ENCODE results near the gene PRMT7. TPM values are rescaled to one million over a fixed set of nuclear protein-coding genes. Genes with fewer than 3 reads are reported as not detected.

The PRMT7 gene, protein sequence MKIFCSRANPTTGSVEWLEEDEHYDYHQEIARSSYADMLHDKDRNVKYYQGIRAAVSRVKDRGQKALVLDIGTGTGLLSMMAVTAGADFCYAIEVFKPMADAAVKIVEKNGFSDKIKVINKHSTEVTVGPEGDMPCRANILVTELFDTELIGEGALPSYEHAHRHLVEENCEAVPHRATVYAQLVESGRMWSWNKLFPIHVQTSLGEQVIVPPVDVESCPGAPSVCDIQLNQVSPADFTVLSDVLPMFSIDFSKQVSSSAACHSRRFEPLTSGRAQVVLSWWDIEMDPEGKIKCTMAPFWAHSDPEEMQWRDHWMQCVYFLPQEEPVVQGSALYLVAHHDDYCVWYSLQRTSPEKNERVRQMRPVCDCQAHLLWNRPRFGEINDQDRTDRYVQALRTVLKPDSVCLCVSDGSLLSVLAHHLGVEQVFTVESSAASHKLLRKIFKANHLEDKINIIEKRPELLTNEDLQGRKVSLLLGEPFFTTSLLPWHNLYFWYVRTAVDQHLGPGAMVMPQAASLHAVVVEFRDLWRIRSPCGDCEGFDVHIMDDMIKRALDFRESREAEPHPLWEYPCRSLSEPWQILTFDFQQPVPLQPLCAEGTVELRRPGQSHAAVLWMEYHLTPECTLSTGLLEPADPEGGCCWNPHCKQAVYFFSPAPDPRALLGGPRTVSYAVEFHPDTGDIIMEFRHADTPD
- polyA plus RNA-seq (ENCODE audit: insufficient read length in 3 of 3), result 10 to 100 TPM; 36.3 to 51.6 (median 46.2) TPM

DNA sequence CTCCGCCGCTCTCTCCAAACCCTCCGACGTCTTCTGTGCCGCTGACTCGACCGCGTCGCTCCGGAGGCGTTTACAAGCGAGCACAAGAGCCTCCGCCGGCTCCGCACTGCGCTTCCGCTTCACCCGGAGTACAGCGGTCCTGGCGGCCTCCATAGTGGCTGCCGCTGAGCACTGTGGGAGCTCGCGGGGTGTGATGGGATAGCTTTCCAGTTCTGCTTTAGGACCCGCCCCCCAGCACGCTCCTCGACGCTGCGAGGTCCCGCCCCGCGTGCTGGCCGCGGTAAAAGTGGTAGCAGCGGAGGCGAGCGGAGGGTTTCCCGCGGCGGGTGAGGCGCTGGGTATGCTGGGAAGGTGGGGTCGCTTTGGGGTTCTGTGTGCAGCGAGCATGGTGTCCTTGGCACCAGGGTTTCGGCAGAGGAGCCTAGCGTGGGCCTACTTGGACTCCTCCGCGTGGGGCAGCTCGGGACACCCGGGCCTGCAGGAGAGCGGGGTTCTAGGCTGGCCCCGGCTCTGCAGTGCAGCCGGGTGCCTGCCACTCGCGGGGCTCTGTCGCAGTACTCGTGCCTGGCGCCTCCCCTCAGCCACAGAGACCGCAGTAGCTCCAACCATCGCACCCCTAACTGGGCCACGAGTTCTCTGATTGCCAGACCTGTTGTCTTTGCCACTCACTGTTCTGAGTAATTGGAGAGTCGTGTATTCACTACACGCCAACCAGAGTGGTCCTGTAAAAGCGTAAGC lies at the start of gene PRMT7, which contains the start of gene SLC7A6OS:
PRMT7 (plus strand) TSS at position 246 of the 738 bp plus-strand sequence. CDS start 4,961 bp downstream, outside the sequence.
SLC7A6OS (minus strand) TSS at position 173 of the 738 bp plus-strand sequence; CDS start at position 153, 20 bp downstream.
- DNase-seq (ENCODE audit: low read depth in 3 of 3, low spot score in 2 of 3), result peak in 1 of 3 donors; percentile 84

DNA sequence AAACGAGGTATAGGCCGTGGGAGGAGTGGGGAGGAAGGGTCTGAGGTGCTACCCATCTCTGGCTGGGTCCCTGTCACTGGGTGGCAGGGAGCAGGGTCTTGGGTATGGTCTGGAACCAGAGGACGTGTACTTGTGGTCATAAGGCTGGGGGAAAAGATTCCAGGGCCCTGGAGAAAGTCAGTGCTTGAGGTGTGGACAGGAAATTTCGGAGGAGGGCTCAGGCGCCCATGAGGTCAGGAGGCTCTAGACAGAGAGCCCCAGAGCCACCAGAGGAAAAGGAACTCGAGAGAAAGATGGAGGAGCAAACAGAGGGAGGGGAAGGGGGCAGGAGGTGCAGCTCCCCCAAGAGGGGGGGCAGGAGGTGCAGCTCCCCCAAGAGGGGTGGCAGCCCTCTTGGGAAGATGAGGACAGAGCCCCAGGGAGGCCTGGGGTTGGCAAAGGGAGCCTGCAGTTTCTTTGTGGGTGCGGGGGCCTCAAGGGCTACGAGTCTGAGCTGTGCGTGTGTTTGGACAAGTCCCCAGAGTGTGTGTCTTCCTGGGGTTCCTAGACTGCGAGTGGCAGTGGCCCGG lies 47.2 kb upstream of the PRMT7 start:
- no peak for DNase-seq (ENCODE audit: low read depth in 3 of 3, low spot score in 2 of 3)

DNA sequence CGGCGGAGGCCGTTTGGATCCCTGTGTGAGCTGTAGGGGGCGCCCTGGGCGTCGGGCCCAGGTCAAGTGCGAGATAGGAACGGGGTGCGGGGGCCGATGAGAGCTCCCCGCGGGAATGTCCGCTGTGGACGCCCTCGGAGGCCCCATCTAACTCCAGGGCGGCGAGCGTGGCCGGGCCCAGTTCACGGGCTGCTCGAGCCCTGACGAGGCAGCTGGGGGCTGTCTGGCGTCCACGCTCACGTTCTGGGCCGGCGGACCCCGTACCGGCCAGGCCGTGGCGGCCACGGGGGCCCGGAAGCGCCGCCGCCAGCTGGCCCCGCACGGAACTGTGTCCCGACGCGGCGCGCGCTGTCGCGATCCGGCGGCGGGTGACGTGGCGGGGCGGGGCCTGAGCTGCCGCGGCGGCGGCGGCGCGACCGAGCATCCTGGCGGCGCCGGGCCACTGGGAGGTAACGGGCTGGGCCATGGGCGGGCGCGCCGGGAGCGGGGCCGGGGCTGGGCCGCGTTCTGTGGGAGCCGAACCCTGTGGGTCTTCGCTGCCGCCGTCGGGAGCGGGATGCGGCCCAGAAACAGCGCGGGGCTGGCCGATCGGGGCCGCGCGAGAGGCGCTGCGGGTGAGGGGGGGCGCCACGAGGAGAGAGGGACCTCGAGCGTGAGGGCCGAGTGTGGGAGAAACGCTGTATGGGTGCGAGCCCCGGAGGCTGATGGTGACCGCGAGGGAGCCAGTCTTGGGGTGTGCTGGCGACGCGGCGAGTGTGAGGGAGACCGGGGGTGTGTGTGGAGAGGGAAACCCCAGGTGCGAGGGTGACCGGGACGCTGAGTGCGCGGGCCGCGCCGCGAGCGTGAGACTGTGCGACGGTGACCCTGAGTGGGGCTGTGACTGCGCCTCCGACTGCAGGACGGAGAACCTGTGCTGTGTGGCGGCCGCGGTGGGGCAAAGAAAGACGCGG lies 46.4 kb upstream of the PRMT7 start, which contains the start of gene SLC7A6:
SLC7A6 (plus strand) TSS at position 399 of the 950 bp plus-strand sequence. CDS start 10,201 bp downstream, outside the sequence.
- no peak for DNase-seq (ENCODE audit: low read depth in 3 of 3, low spot score in 2 of 3)

DNA sequence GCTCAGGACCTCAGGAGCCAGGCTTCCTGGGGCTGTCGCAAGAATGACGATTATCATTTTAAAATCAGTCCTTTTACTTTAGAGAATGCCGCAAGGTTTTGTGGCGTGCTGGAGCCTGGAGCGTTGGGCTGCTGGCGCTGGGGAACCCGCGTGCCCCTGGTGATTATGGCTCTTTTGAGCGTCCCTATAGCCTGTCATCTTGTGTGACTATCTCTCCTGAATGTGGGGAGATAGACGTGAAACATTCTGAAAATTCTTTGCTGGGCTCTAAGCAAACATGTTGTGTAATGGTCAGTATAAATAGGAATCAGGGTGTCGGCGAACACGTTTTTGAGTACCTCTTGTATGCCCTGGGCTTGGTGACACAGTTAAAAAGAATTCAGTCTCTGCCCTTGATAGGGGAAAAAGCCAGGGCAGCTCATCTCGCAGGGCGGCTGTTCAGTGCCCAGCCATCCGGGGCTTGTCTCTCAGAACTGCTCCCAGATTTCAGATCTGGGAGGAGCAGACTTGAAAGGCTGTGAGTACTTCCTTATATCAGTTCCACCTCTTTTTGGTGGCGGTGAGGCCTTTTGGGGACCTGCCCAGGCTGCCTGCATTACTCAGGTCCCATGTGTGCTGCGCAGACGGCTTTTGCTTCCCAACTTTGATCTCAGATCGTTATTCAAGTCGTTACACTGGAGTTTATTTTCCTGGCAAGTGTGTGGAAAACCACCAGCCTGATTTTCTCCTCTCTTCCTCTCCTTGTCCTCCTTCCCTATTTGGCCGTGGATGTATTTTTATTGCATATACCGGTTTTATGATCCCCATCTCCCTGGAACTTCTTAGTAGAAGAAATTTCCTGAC lies 45.5 kb upstream of the PRMT7 start:
- DNase-seq (ENCODE audit: low read depth in 3 of 3, low spot score in 2 of 3), result no peak

DNA sequence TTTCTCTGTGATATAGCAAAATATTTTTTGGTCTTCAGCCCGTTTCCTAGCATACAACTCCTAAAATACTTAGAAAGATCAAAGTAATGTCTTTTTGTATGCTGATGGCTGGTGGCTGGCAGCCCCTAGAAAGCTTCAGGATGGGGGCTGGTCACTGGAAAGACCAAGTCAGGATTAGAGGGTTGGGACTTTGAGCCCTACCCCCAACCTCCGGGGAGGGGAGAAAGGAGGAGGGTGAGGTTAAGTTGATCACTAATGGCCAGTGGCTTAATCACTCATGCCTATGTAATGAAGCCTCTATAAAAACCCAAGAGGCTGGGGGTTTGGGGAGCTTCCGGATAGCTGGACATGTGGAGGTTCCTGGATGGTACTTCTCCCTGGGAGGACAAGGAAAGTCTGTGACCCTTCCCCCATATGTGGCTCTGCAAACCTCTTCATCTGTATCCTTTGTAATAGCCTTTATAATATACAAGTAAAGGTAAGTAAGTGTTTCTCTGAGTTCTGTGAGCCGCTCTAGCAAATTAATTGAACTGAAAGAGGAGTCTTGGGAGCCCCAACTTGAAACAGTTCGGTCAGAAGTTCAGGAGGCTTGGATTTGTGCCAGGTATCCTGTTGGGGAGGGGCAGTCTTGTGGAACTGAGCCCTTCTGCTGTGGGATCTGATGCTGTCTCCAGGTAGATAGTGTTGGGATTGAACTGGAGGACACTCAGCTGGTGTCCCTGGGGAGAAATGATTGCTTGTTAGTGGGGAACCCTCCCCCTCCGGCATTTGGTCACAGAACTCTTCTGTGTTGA lies 43.0 kb upstream of the PRMT7 start:
- DNase-seq (ENCODE audit: low read depth in 3 of 3, low spot score in 2 of 3), result no peak

DNA sequence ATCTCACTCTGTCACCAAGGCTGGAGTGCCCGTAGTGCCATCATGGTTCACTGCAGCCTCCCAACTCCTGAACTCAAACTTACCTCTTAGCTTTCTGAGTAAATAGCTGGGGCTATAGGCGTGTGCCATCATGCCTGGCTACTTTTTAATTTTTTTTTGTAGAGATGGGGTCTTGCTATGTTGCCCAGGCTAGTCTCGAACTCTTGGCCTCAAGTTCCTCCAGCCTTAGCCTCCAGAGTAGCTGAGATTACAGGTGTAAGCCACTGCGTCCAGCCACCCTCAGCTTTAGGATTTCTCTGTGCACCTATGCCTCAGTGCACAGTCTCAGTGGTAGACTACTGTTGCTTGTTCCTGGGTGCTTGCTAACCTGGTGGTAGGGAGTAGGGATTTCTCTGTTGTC lies 41.0 kb upstream of the PRMT7 start:
- DNase-seq (ENCODE audit: low read depth in 3 of 3, low spot score in 2 of 3), result no peak

DNA sequence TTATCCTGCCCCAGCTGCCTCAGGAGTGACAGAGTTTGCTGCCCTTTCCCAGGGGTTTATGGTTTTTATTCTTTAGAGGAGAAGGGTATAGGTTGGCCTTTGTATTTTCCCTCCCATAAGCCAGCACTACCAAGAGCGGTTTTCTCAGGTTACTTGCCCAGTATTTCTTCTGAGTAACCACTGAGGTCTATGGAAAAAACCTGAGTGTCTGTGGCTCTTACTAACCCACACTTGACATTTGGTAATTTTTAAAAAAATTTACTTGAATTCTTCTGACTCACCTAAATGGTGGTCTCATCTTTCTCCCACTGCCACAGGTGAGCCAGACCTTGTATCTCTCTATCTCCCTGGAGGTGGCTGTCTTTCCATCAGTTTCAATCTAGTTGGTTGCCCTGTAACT lies 40.5 kb upstream of the PRMT7 start:
- DNase-seq (ENCODE audit: low read depth in 3 of 3, low spot score in 2 of 3), result no peak

DNA sequence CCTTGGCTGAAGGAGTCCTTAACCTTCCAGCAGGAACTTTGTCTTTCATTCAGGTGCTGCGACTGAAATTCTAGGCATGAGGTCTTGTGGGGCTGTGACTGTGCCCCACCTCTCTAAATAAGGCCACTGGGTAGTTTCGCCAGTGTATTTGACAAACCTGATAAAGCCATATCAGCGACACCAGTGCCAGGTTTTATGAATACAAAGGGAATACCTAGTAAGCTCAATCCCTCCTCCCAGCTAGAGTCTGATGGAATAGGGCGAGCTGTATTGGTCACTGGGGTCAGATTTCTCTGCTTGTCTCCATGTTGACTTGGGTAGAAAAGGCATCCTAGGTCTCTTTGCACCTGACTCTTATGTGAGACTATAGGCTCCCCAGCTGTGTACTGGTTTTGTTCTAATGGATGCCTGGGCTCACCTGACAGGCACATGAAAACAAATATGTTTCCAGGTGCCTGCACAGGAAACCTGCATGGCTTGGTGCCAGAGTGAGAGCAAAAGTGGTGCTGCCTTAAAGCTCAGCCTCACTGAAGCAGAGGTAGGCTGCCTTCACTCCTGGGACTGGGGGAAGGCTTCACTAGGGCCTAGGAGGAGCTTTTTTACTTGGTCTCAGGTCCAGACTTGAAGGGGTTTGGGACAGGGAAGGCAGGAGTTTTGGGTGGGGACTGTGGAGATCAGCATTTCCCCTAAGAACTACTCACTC lies 38.2 kb upstream of the PRMT7 start:
- DNase-seq (ENCODE audit: low read depth in 3 of 3, low spot score in 2 of 3), result no peak

DNA sequence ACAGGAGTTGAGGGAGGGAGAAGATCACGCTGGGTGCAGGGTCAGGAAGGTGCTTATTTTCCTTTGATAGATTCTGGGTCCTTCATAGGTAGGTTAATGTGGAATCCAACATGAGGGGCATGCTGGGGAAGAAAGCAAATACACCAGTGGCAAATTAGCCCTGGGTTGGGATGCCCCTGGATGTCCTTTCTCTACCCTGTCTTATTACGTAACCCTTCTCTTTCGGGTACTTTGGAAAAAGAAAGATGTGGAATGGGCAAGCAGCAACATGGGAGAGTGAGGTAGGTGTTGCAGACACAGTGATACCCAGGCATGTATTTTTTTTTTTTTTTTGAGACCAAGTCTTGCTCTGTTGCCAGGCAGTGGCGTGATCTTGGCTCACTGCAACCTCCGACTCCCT lies 37.4 kb upstream of the PRMT7 start:
- DNase-seq (ENCODE audit: low read depth in 3 of 3, low spot score in 2 of 3), result no peak

DNA sequence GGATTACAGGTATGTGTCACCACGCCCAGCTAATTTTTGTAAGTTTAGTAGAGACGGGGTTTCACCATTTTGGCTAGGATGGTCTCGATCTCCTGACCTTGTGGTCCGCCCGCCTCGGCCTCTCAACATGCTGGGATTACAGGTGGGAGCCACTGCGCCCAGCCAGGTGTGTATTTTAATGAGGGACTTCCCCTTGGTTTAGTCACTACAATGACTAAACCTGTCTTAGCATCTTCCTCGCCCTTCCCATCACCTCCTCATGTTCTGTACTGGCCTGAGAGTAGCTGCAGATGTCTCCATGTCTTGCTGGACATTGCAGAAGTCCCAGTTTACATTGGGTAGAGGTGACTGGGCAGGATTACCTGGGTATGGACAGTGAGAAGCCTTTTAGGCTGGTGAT lies 36.9 kb upstream of the PRMT7 start:
- no peak for DNase-seq (ENCODE audit: low read depth in 3 of 3, low spot score in 2 of 3)

DNA sequence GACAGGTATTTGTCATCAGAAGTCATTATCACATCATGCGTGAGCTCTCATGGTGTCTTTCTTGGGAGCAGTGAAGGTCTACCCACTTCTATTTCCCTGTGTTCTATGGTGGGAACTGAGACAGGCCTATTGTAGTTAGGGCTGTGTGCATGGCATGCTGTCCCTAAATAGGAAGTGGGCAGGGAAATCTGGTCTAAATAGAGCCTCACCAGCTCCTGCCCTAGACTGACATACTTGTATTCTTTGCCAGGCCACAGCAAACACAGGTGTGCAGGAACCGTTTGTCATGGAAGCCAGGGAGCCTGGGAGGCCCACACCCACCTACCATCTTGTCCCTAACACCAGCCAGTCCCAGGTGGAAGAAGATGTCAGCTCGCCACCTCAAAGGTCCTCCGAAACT lies 36.4 kb upstream of the PRMT7 start:
- DNase-seq (ENCODE audit: low read depth in 3 of 3, low spot score in 2 of 3), result no peak

DNA sequence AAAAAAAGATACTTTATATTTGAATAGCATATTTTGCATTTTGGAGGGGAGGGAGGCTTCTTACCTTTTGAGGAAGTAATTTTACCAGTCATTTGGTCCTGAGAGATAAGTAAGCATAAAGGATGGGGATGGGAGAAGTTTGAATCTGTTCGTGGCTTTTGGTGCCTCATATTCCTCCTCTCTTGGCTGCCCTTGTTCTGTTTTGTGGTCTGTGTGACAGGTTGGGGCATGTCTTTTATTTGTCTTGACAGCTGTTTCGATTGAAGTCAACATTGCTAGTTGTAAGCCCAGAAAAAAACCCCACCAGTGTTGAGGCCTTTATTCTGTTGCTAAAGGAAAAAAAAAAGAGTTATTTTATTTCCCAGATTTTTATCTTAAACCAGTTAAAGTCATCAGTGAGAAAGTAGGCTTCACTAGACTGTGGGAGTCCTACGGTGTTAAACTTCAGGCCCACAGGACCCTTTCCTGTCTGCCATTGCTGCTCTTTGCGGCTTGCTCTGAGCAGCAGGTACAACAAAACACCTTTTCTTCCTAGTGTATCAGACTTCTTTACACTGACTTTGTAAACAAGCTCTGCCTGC lies 35.1 kb upstream of the PRMT7 start:
- DNase-seq (ENCODE audit: low read depth in 3 of 3, low spot score in 2 of 3), result no peak

DNA sequence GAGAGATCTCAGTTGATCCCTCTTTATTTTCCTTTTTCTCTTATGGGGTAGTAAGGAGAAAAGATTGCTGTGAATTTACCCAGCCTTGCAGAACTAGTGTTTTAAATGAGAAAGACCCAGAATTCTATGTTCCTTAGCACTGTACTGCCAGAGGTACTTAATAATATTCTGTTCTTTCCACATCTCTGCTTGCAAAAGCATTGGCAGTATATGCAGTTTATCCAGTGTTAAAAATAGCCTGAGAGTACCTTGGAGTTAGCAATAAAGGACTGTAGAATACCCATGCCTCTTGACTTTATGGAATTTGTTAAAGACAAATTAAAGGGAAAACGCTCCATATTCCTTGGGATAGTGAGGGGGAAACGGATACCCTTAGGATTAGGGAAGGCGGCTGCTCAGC lies 34.6 kb upstream of the PRMT7 start:
- DNase-seq (ENCODE audit: low read depth in 3 of 3, low spot score in 2 of 3), result no peak

DNA sequence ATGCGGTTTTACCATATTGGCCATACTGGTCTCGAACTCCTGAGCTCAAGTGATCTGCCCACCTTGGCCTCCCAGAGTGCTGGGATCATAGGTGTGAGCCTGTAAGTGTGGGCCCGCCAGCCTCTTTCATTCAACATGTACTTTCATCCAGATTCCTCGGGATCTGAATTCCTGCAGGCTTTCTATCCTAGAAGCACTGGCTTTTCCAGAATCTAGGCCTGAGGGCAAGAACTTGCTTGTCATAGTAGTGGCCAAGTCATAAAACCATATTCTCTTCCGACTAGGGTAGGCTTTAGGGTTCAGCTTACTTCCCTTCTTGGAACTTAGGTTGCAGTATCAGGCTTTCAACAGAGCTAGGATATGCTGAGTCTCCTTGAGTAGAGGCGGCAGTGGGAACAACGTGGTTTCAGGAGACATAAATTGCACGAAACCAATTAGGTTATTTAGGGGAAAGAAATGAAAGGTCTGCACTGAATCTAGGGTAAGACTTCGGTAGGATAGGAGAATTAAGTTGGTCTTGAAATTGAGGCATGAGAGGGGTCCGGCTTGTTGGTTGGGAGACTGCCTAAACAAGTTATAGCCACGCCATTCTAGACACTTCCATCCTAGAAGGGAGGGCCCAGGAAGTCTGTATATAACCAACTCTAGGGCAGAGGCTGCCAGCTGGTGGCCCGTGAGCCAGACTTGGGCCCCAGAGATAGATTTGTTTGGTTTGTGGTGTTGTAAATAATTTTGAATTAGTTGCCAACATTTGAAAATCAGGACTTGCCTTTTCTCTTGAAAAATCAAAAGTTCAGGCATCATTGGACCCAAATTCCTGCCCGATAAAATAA lies 30.9 kb upstream of the PRMT7 start:
- no peak for DNase-seq (ENCODE audit: low read depth in 3 of 3, low spot score in 2 of 3)

DNA sequence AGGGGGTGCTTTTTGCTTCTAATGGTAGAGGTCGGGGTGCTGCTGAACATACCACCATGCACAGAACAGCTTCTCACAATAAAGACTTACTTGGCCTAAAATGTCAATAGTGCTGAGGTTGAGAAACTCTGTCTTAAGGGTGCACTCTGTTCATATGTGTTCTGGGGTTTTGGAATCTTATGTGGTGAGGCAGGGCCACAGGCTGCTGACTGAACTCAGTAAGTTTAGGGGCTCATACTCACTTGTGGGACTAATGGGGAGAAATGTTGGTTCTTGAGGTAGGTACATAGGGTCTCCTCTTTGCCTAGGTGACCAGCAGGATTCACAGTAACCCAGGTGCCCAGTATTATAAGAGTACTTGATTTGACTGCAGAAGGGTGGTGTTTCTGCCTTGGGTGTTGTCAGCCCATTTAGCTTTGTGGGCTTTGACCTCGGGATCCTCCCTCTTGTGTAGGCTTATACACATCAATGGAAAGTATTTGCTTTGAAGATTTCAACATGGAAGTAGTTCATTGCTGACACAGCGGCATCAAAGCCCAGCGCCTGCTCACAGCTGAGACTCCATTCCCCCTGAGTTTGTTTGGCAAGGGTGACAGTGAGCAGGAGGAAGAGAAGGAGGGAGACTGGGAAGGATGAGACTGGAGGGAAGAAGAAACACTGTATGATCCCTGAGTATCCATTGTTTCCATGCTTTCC lies 29.3 kb upstream of the PRMT7 start:
- no peak for DNase-seq (ENCODE audit: low read depth in 3 of 3, low spot score in 2 of 3)
